ELF-1 (cell line): Measurements from ENCODE around the gene IRF2BP1.

Source experiments
- DNase-seq: peaks from one replicate; pipeline ENCODE4 v3.0.0-alpha.2; 2016; ENCODE audit warnings: low read depth, low spot score

The IRF2BP1 gene, protein sequence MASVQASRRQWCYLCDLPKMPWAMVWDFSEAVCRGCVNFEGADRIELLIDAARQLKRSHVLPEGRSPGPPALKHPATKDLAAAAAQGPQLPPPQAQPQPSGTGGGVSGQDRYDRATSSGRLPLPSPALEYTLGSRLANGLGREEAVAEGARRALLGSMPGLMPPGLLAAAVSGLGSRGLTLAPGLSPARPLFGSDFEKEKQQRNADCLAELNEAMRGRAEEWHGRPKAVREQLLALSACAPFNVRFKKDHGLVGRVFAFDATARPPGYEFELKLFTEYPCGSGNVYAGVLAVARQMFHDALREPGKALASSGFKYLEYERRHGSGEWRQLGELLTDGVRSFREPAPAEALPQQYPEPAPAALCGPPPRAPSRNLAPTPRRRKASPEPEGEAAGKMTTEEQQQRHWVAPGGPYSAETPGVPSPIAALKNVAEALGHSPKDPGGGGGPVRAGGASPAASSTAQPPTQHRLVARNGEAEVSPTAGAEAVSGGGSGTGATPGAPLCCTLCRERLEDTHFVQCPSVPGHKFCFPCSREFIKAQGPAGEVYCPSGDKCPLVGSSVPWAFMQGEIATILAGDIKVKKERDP

DNA sequence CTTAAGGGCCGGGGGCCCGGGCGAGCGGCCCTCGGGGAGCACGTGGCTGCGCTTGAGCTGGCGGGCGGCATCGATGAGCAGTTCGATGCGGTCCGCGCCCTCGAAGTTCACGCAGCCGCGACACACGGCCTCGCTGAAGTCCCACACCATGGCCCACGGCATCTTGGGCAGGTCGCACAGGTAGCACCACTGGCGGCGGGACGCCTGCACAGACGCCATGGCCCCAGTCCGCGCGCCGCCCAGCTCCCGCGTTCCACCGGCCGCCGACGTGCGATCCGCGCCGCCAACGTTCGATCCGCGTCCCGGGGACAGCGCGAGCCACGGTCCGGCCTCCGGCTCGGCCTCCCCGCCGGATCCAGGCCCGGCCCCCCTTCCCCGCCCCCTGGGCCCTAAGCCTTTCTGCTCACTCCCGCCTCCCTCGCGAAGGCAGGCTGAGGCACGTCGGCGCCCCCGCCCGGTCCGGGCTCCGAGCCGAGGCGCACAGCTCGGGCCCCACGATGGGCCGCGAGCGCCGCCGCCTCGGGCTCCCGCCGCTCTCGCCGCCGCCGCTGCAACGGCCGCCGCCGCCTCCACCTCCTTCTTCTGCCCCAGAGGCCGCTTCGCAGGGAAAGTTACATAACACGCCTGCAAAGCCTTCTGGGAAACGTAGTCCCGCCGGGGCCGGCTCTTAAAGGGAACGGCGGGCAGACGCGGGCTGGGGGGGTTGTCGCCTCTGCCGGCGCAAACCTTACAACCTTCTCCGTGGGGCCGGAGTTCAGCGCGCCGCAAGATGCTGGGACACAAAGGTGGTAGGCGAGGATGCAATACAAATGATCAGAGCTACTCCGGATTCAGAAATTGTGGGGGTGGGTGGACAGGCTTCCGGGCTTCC, at the start of gene IRF2BP1:
TSS of gene IRF2BP1 (minus strand) at position 586 of the 871 bp plus-strand sequence. CDS start at position 219, 367 bp downstream.
- peak; percentile 94 for DNase-seq

DNA sequence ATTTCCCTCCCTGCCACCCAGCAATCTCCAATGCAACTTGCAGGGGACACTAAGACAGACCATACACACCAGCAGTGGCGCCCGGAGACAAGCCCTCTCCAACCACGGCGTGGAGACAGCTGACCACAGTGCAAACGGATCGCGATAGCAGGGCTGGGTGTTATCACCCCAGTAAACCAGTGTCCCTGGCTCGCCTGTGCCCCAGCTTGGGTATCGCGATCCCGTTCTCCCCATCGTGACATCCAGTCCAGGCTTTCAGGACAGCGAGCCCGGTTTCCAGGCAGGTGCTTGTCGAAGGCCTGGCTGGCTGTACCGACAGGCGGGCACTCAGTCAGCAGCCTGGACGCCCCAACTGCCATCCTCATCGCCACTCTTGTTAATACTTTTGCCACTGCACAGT, 49.3 kb upstream of the IRF2BP1 start:
- DNase-seq = no peak

DNA sequence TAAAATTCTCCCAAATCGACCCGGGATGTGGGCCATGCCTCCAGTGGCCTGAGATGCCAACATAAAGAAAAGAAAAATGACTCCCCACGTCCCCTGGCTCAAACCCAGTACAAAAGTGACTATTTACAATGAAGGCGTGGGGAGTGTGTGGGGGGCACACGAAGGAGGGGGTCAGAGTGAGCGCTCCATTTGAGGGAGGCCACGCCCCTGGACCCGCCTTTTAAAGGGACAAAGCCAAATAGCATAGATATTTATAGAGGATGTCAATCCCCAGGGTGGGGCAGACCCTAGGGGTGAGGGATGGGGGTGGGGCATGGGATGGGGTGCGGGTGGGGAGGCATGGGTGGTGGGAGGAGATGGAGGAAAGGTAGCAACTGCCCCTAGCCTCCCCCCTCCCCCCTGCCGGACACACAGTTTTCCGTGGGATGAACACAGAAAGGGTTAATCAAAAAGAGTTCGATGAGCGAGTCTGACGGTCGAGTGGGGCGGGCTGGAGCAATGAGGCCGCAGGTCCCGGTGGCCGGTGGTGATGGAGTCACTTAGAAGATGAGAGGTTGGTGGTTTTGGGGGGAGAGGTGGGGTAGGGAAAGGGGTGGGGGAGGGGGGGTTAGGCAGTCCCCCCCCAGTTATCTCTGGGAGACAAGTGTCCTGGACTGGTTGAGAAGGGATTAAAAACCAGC, 48.8 kb upstream of the IRF2BP1 start:
- DNase-seq = no peak

DNA sequence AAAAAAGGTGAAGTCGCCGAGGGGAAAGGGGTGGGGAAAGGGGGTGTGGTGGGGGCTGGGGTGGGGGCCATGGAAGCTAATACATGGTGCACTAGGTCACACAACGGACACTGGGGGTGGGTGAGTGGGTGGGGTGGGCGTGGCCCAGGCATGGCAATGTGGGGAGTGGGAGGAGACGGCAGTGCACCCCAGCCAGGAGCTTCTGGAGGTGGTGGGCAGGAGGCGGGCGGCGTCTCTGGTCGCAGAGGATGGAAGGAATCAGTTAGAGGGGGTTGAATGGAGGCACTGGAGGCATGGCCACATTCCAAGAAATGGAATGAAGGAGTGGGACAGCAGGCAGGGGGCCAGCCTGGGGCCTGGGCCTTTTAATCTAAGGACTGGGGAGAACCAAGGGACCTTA, 47.8 kb upstream of the IRF2BP1 start:
- no peak for DNase-seq

DNA sequence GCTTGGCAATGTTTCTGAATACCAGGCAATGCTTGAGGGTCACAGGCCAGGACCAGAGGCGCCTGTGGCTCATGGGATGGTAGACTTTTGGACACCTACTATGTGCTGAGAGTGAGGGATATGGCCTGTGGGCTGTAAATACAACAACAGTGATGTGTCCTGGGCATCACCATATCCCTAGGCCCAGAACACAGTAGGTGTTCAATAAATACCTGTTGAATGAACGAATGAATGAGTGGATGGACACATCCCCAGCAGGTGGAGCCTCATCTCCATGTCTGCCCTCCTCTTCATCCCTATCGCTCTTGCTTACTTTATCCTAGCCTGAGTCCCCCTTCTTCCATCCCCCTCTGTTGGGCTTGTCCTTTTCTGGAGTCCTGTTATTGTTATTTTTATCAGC, 45.1 kb upstream of the IRF2BP1 start:
- no peak for DNase-seq

DNA sequence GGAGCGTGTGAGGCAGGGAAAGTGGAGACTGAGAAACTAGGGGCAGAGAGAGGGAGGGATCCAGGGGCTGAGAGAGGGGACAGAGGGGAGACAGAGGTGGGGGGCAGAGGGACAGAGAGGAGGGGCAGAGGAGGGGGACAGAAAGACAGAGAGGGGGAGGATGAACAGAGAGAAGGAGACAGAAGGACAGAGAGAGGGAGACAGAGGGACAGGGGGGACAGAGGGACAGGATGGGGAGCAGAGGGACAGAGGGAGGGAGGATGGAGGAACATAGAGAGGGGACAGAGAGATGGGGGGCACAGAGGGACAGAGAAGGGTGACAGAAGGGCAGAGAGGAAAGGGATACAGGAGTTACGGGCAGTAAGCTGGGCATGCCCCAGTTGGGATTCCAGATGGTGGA, 43.3 kb upstream of the IRF2BP1 start:
- no peak for DNase-seq

DNA sequence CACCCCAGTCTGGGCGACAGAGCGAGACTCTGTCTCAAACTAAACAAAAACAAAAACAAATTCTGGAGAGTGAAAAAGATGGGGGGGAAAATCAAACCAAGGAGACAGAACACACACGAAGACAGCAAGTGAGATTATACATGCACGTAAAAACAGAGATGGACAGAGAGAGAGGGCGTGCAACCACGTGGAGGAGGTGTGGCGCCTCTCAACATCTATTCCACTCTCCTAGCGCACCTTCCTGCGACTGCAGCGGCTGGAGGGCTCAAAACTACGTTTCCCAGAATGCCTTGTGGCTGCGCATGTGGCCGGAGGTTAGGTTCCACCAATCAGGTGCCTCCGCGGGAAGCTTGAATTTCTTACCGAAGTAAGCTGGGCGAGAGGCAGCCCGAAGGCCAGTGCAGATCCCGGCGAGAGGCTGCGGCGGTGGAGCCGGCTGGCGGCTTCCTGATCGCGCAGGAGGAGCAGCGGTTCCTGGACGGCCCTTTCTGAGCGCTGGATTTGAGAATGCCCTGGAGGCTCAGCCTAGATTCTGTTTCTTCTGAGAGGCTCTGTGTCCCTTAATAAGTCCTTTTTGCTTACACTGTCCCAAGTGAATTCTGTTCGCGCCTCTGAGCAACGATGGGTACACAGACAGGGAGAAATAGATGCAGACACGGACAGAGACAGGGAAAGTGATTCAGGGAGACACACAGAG, 41.8 kb upstream of the IRF2BP1 start:
- peak; percentile 97 for DNase-seq

DNA sequence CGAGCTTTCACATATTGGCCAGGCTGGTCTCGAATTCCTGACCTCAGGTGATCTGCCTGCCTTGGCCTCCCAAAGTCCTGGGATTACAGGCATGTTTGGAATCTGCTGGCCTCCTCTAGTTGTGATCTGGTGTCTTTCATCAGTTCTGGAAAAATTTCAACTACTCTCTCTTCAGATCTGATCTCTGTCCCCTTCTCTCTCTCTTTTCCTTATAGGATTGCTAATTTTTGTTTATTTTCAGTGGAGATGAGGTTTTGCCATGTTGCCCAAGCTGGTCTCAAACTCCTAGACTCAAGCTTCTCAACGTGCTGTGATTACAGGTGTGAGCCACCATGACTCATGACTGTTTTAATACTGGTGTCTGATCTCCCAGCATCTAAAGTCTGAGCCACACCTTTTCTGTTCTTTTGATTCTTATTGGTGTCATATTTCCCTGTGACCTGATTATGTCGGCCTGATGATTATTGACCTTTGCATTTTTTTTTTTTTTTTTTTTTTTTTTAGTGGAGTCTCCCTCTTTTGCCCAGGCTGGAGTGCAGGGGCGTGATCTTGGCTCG, 39.0 kb upstream of the IRF2BP1 start:
- no peak for DNase-seq

DNA sequence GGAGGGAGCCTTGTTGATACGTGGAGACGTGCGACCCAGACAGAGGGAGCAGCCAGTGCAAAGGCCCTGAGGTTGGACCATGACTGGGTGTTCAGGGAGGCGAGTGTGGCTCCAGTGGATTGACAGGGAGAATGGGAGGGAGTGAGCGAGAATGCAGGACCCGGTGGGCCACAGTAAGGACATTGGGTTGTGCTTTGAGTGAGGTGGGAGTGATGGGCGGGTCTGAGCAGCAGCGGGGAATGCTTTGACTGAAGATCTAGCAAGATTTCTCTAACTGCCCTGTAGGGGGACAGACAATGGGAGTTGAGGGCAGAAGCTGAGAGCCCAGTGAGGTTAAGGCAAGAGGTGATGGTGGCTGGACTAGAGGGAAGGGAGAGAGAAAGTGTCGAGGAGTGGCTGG, 36.3 kb upstream of the IRF2BP1 start:
- DNase-seq = peak; percentile 80

DNA sequence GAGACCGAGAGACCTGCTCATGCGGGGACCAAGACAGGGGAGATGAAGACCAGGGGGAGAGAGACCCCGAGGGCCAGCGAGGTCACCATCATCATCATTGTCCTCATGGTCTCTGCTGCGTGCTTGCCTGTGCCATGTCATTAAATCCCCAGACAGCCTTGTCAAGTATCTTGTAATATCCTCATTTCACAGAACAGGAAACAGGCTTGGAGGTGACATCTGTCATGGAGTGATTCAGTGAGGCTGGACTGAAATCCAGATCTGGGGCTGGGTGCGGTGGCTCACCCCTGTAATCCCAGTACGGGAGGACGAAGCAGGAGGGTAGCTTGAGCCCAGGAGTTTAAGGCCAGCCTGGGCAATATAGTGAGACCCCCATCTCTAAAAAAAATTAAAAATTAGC, 34.5 kb upstream of the IRF2BP1 start:
- no peak for DNase-seq

DNA sequence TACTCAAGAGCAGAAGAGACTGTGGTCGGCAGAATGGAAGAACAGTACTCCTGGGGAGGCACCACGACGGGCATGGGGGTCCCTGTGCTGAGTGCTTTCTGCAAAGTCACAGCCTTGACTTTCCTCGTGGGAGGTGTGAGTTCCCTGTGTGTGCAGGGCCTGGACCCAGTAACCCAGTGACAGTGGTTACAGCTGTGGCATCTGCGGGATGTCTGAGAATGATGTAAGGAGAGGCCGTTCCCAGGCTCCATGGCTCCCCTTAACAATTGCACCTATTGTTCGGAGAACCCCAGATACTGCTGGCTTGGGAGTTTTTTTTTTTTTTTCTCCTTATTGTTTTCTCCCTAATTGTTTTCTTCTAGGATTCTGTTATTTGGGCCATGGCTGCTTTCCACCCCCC, 33.7 kb upstream of the IRF2BP1 start:
- DNase-seq = no peak

DNA sequence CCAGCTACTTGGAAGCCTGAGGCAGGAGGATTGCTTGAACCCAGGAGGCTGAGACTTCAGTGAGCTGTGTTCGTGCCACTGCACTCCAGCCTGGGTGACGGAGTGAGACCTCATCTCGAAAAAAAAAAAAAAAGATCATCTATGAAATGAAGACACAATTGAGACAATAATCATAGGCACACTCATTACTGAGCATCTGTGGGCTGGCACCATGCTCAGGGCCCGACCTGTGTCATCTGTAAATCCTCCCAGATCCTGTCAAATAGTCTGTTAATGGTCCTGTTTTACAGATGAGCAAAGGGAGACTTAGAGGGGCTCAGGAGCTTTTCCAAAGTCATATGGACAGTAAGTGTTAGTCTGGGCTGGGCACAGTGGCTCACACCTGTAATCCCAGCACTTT, 32.8 kb upstream of the IRF2BP1 start:
- no peak for DNase-seq

DNA sequence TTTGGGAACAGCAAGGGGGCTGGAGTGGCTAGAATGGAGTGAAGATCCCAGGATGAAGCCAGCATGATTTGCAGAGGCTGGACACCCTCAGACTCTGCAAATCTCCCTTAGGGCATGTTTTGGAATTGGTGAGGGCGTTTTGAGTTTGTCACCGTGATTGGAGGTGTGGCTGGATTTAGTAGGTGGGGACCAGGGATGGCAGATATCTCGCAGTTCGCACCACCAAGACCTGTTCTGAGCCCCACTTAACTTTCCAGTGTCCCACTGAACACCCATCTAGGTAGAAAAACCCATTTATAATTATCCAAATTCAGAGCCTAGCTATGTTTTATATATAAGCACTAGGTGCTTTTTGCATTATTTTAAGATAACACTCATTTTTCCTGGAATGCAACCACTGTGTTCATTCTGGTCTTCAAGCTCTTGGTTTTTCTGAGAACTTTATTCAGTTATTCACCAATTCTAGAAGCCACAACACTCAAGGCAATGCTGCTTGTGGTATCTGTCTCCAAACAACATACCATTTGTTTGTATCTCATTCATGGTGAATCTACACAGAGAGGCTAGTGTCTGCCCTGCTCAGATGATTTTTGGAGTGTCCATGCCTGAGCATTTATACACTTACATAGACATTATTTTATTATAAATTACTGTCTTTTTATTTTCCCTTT, 31.6 kb upstream of the IRF2BP1 start:
- DNase-seq = peak; percentile 26

DNA sequence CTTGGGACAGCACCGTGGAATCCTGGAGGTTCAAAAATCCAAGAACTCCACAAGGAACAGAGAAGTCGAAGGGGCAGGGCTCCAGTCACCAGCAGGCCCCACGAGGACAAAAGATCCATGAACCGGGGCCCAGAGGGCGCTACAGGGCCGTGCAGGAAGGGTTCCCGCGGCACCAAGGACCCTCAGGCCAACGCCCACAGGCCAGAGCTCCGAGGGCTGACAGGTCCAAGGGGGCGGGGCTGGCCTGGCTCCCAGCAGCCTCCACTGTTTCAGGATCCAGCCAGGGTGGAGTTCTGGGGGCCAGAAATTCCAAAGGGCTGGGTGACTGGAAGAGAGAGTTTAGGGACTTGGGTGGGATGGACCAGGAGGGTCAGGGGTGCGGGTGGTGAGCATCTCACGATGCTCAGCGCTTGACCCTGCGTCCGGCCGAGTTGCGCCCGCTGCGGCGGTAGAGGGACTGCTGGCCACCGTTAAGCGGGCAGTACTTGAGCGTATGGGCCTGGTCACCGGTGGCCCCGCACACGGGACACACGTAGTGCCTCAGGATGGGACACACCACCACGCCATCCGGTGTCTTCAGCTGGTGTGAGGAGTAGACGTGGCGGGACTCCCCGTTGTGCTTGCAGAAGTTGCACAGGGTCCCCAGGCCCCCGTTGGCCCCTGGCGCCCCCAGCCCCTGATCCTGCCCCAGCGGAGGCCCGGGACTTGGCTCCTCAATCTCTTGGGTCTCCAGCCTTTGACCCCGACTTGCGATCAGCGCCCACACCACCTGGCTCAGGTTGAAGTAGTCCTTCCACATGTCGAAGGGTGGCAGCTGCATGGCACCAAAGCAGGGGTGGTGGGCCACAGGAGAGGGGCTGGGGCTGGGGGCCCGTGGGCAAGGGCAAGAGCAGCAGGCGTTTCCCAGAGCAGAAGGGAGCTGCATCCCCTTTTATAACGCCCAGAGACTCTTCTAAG, 28.2 kb upstream of the IRF2BP1 start, which contains the start of gene NANOS2:
TSS of gene NANOS2 (minus strand) at position 905 of the 957 bp plus-strand sequence. CDS start at position 820, 85 bp downstream.
- DNase-seq = peak; percentile 76

DNA sequence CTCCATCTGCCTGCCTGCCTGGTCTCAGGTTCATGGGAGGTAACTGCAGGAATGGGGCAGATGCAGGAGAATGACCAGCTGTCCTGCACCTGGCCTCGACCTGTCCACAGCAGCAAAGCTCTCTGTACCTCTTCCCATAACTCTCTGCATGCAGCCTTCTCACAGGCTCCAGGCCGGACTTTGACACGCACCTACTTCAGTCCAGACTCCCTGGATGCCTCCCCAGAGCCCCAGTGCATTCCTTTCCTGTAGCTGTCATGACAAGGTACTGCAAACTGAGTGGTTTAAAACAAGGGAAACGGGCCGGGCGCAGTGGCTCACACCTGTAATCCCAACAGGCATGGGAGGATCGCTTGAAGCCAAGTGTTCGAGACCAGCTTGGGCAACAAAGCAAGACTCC, 25.4 kb upstream of the IRF2BP1 start:
- no peak for DNase-seq

DNA sequence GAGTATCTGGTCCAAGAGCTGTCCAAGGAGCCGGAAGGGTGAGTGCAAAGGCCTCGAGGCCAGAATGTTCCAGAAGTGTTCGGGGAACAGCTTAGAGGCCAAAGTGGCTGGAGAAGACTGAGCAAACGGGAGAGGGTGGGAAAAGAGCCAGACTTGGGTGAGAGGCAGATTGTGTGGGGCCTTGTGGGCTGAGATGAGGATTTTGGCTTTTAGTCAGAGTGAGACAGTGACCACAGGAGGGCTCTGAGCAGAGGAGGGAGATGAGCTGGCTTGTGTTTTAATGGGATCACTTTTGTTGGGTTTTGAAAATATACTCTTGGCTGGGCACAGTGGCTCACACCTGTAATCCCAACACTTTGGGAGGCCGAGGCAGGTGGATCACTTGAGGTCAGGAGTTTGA, 23.0 kb upstream of the IRF2BP1 start:
- no peak for DNase-seq

DNA sequence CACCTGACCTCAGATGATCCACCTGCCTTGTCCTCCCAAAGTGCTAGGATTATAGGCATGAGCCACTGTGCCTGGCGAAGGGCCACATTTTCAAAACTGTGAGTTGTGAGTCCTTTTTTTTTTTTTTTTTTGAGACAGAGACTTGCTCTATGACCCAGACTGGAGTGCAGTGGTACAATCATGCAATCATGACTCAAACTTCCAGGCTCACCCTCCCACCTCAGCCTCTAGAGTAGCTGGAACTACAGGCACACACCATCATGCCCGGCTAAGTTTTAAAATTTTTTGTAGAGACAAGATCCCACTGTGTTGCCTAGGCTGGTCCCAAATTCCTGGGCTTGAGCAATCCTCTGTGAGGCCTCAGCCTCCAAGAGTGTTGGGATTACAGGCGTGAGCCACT, 20.3 kb upstream of the IRF2BP1 start:
- DNase-seq = no peak

DNA sequence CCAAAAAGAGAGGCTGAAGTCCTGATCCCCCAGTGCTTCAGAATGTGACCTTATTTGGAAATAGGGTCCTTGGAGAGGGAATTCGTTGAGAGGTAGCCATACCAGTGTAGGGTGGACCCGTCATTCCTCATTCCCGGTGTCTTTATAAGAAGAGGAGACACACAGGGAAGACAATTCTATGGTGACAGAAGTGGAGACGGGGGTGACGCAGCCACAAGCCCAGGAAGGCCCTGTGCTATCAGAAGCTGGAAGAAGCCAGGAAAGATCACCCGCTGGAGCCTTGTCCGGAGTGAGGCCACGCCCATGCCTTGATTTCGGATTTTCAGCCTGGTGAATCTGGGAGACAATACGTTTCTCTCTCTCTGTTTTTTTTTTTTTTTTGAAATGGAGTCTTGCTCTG, 19.1 kb upstream of the IRF2BP1 start:
- no peak for DNase-seq
